ENCODE data around the gene KRT80. TPM values are rescaled to one million over a fixed set of nuclear protein-coding genes. Genes with fewer than 3 reads are reported as not detected.

Gene KRT80
- total RNA-seq, 1 experiment from 2014 or later: 51.5 TPM

DNA sequence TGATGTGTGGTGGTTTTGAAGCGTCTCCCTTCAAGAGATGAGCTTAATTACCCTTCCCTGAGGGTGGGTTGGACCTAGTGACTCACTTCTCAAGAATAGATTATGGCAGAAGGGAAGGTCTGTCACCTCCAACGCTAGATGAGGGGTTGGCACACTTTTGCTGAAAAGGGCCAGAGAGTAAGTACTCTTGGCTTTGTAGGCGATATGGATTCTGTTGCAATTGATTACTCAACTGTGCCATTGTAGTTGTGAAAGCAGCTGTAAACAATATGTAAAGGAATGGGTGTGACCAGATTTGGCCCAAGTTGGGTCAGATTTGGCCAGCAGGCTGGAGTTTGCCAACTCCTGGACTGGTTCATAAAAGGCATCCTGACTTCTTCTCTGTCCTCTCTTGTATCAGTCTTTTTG lies 59.1 kb downstream of the KRT80 start:
- no peak overlapping the region for H3K4me3 ChIP-seq (ENCODE audit: low read depth in 2 of 2, low read length in 2 of 2)
- POLR2A ChIA-PET: no interaction called here
- CTCF ChIA-PET: no interaction called here
- DNase-seq (ENCODE audit: low read depth, low spot score) (no peak), ATAC-seq (no peak)
- no peak overlapping the region for H3K27ac ChIP-seq (ENCODE audit: low read length)
- in situ Hi-C loops (cut with HindIII; ENCODE audit: low pct_unique_long_range_greater_than_20kb, low sequenced_read_pairs) (no loop called here), intact Hi-C loops (cut with micrococcal nuclease; ENCODE audit: unreplicated experiment) (no loop called here)
- BruUV-seq (replicated peaks): no TSS peak
- no peaks in the 10 kb centered on the region for H3K9me3 ChIP-seq (ENCODE audit: control insufficient read depth, insufficient read depth, low read depth, low read length)
- no peaks in the 10 kb centered on the region for H3K27me3 ChIP-seq (ENCODE audit: control insufficient read depth, insufficient read depth, low read length)
- H3K36me3 ChIP-seq (ENCODE audit: control insufficient read depth, insufficient read depth, low read length): no peaks in the 10 kb centered on the region
- TF ChIP-seq, protein P1, sequence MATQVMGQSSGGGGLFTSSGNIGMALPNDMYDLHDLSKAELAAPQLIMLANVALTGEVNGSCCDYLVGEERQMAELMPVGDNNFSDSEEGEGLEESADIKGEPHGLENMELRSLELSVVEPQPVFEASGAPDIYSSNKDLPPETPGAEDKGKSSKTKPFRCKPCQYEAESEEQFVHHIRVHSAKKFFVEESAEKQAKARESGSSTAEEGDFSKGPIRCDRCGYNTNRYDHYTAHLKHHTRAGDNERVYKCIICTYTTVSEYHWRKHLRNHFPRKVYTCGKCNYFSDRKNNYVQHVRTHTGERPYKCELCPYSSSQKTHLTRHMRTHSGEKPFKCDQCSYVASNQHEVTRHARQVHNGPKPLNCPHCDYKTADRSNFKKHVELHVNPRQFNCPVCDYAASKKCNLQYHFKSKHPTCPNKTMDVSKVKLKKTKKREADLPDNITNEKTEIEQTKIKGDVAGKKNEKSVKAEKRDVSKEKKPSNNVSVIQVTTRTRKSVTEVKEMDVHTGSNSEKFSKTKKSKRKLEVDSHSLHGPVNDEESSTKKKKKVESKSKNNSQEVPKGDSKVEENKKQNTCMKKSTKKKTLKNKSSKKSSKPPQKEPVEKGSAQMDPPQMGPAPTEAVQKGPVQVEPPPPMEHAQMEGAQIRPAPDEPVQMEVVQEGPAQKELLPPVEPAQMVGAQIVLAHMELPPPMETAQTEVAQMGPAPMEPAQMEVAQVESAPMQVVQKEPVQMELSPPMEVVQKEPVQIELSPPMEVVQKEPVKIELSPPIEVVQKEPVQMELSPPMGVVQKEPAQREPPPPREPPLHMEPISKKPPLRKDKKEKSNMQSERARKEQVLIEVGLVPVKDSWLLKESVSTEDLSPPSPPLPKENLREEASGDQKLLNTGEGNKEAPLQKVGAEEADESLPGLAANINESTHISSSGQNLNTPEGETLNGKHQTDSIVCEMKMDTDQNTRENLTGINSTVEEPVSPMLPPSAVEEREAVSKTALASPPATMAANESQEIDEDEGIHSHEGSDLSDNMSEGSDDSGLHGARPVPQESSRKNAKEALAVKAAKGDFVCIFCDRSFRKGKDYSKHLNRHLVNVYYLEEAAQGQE (IDR thresholded peaks at IDR 0.05; ENCODE audit: insufficient read depth in 1 of 2, low read depth in 2 of 2, low read length in 1 of 2): no peak
- TF ChIP-seq TCF7L2 (IDR thresholded peaks at IDR 0.05; ENCODE audit: low read depth, low read length) (no peak), SIN3A (IDR thresholded peaks at IDR 0.05; ENCODE audit: borderline replicate concordance, insufficient read depth, low read depth, low read length) (no peak), POLR2AphosphoS5 (IDR thresholded peaks at IDR 0.05; ENCODE audit: low read depth, low read length) (no peak)
- TF ChIP-seq, protein P2, sequence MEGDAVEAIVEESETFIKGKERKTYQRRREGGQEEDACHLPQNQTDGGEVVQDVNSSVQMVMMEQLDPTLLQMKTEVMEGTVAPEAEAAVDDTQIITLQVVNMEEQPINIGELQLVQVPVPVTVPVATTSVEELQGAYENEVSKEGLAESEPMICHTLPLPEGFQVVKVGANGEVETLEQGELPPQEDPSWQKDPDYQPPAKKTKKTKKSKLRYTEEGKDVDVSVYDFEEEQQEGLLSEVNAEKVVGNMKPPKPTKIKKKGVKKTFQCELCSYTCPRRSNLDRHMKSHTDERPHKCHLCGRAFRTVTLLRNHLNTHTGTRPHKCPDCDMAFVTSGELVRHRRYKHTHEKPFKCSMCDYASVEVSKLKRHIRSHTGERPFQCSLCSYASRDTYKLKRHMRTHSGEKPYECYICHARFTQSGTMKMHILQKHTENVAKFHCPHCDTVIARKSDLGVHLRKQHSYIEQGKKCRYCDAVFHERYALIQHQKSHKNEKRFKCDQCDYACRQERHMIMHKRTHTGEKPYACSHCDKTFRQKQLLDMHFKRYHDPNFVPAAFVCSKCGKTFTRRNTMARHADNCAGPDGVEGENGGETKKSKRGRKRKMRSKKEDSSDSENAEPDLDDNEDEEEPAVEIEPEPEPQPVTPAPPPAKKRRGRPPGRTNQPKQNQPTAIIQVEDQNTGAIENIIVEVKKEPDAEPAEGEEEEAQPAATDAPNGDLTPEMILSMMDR (IDR thresholded peaks at IDR 0.05): no peak
- no peaks in the 10 kb centered on the region for H3K4me1 ChIP-seq (ENCODE audit: control insufficient read depth, insufficient read depth, low read length)

DNA sequence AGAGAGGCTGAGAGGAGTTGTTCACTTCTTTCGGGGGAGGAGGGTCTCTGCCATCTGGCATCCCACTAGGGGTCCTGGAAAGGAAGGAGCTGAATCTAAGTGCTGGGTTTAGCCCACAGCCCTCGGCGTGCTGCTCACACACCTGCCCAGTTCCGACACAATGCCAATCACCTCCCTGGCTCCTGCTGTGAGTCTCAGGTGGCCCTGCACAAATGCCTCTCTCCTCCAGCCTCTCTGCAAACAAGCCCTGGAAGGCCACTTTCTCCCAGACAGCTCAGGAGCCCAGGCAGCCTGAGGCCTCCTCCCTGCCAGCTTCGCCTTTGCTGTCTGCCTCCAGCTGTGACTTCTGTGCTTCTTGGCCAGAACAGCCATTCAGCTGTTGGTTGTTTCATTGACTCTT lies 61.1 kb downstream of the KRT80 start:
- Histone ChIP-seq H3K27ac (ENCODE audit: low read length) (no peak overlapping the region), H3K4me1 (ENCODE audit: control insufficient read depth, insufficient read depth, low read length) (no peaks in the 10 kb centered on the region), H3K36me3 (ENCODE audit: control insufficient read depth, insufficient read depth, low read length) (no peaks in the 10 kb centered on the region), H3K4me3 (ENCODE audit: low read depth in 2 of 2, low read length in 2 of 2) (no peak overlapping the region), H3K27me3 (ENCODE audit: control insufficient read depth, insufficient read depth, low read length) (no peaks in the 10 kb centered on the region), H3K9me3 (ENCODE audit: control insufficient read depth, insufficient read depth, low read depth, low read length) (no peaks in the 10 kb centered on the region)
- no peak for ATAC-seq
- DNase-seq (ENCODE audit: low read depth, low spot score): no peak
- no peak for TF ChIP-seq SIN3A (IDR thresholded peaks at IDR 0.05; ENCODE audit: borderline replicate concordance, insufficient read depth, low read depth, low read length)
- no peak for TF ChIP-seq POLR2AphosphoS5 (IDR thresholded peaks at IDR 0.05; ENCODE audit: low read depth, low read length)
- TF ChIP-seq, protein P1 (IDR thresholded peaks at IDR 0.05; ENCODE audit: insufficient read depth in 1 of 2, low read depth in 2 of 2, low read length in 1 of 2): no peak
- no peak for TF ChIP-seq TCF7L2 (IDR thresholded peaks at IDR 0.05; ENCODE audit: low read depth, low read length)
- TF ChIP-seq, protein P2 (IDR thresholded peaks at IDR 0.05): no peak
- CTCF ChIA-PET: interaction anchor here (1.3 kb wide), 1 partner anchor 106 kb away, joined by 3 read pairs; no protein-coding TSS in a partner anchor
- in situ Hi-C loops (cut with HindIII; ENCODE audit: low pct_unique_long_range_greater_than_20kb, low sequenced_read_pairs) (no loop called here), intact Hi-C loops (cut with micrococcal nuclease; ENCODE audit: unreplicated experiment) (no loop called here)
- POLR2A ChIA-PET: no interaction called here
- no TSS peak for BruUV-seq (replicated peaks)

All from Panc1 (cell line).